ENCODE measurements around the gene KIF25. TPM values are rescaled to one million over a fixed set of nuclear protein-coding genes. Genes with fewer than 3 reads are reported as not detected.

Gene KIF25
- total RNA-seq, 1 experiment from 2014 or later, result not detected

GRCh38 chr6:167953551-167953950 lies 43.9 kb upstream of the KIF25 start:
- H3K4me3 ChIP-seq, result no peak overlapping the region
- H3K79me2 ChIP-seq (ENCODE audit: low read depth), result no peaks in the 10 kb centered on the region
- ChIA-PET CTCF (no interaction called here), POLR2A (ENCODE audit: unreplicated experiment) (no interaction called here)
- peaks cover 26% of the 10 kb centered on the region; the same call in 1 of the 2 replicates for H3K36me3 ChIP-seq (ENCODE audit: low read depth)
- no peak overlapping the region for H2AFZ ChIP-seq
- no peak overlapping the region for H3K27ac ChIP-seq
- H3K9me3 ChIP-seq (ENCODE audit: insufficient read depth, low read depth), result no peaks in the 10 kb centered on the region
- no peaks in the 10 kb centered on the region for H3F3A ChIP-seq (ENCODE audit: insufficient read depth, low read depth)
- H3K4me1 ChIP-seq (replicated peaks; ENCODE audit: insufficient read depth), result peaks cover 16% of the 10 kb centered on the region; the same call in 1 of the 2 replicates
- intact Hi-C loops (cut with micrococcal nuclease; ENCODE audit: unreplicated experiment), result no loop called here
- no peak overlapping the region for H3K4me2 ChIP-seq
- no peak for TF ChIP-seq EZH2 (IDR thresholded peaks at IDR 0.05; ENCODE audit: low read depth)
- no peak for TF ChIP-seq CTCF (conservative IDR thresholded peaks at IDR 0.05)
- no peak for DNase-seq
- no peaks in the 10 kb centered on the region for H3K9me2 ChIP-seq (ENCODE audit: insufficient read depth)
- no peaks in the 10 kb centered on the region for H4K20me1 ChIP-seq (ENCODE audit: insufficient read depth)
- H3K27me3 ChIP-seq (ENCODE audit: insufficient read depth, low read depth), result no peaks in the 10 kb centered on the region
- BruUV-seq (replicated peaks), result no TSS peak

GRCh38 chr6:167954151-167954550 lies 43.3 kb upstream of the KIF25 start:
- Histone ChIP-seq H3K9me3 (ENCODE audit: insufficient read depth, low read depth) (no peaks in the 10 kb centered on the region), H4K20me1 (ENCODE audit: insufficient read depth) (no peaks in the 10 kb centered on the region), H3K79me2 (ENCODE audit: low read depth) (no peaks in the 10 kb centered on the region), H3K27ac (no peak overlapping the region), H3K4me1 (replicated peaks; ENCODE audit: insufficient read depth) (peaks cover 16% of the 10 kb centered on the region; the same call in 1 of the 2 replicates), H3K27me3 (ENCODE audit: insufficient read depth, low read depth) (no peaks in the 10 kb centered on the region), H3K4me3 (no peak overlapping the region), H3K4me2 (no peak overlapping the region), H2AFZ (no peak overlapping the region), H3F3A (ENCODE audit: insufficient read depth, low read depth) (no peaks in the 10 kb centered on the region), H3K36me3 (ENCODE audit: low read depth) (peaks cover 25% of the 10 kb centered on the region; the same call in 1 of the 2 replicates), H3K9me2 (ENCODE audit: insufficient read depth) (no peaks in the 10 kb centered on the region)
- BruUV-seq (replicated peaks), result no TSS peak
- no peak for DNase-seq
- ChIA-PET POLR2A (ENCODE audit: unreplicated experiment) (no interaction called here), CTCF (no interaction called here)
- TF ChIP-seq CTCF (conservative IDR thresholded peaks at IDR 0.05) (no peak), EZH2 (IDR thresholded peaks at IDR 0.05; ENCODE audit: low read depth) (no peak)
- intact Hi-C loops (cut with micrococcal nuclease; ENCODE audit: unreplicated experiment), result no loop called here

GRCh38 chr6:167956491-167956890 lies 41.0 kb upstream of the KIF25 start:
- Histone ChIP-seq H3K36me3 (ENCODE audit: low read depth) (peaks cover 25% of the 10 kb centered on the region; the same call in 1 of the 2 replicates), H3K4me3 (no peak overlapping the region), H3K4me2 (no peak overlapping the region), H3K79me2 (ENCODE audit: low read depth) (no peaks in the 10 kb centered on the region), H2AFZ (no peak overlapping the region), H3K27ac (0 out of 2 replicates have a peak overlapping the region, but pooled peaks have one; percentile 67), H3K9me3 (ENCODE audit: insufficient read depth, low read depth) (no peaks in the 10 kb centered on the region), H3K4me1 (replicated peaks; ENCODE audit: insufficient read depth) (peaks cover 16% of the 10 kb centered on the region; the same call in 1 of the 2 replicates), H4K20me1 (ENCODE audit: insufficient read depth) (no peaks in the 10 kb centered on the region), H3K9me2 (ENCODE audit: insufficient read depth) (no peaks in the 10 kb centered on the region), H3K27me3 (ENCODE audit: insufficient read depth, low read depth) (no peaks in the 10 kb centered on the region), H3F3A (ENCODE audit: insufficient read depth, low read depth) (no peaks in the 10 kb centered on the region)
- DNase-seq, result no peak
- TF ChIP-seq EZH2 (IDR thresholded peaks at IDR 0.05; ENCODE audit: low read depth) (no peak), CTCF (conservative IDR thresholded peaks at IDR 0.05) (no peak)
- POLR2A ChIA-PET (ENCODE audit: unreplicated experiment), result no interaction called here
- intact Hi-C loops (cut with micrococcal nuclease; ENCODE audit: unreplicated experiment), result no loop called here
- BruUV-seq (replicated peaks), result no TSS peak
- CTCF ChIA-PET, result no interaction called here
